HL-60/S4 treated with phorbol 12-myristate 13-acetate at 8.2 ng/mL for 4 days and 3 days (cell line): ENCODE data around the gene FAM131B.

Experiments used
- in situ Hi-C: fragments of 300-500 bp; cut with MboI; formaldehyde crosslinking; loops from 2 replicates; pipeline ENCODE4 v1.15.0; 2022; ENCODE audit warnings: low sequenced_read_pairs

The FAM131B gene

GRCh38 chr7:143383642-143383957, 21.1 kb upstream of the FAM131B start:
- in situ Hi-C loops = no loop called here

- in situ Hi-C loops = no loop called here
These were observed 20.5 kb upstream of the FAM131B start for GRCh38 chr7:143382791-143383641.

- in situ Hi-C loops = no loop called here
These were observed 19.7 kb upstream of the FAM131B start for GRCh38 chr7:143382126-143382790.

- in situ Hi-C loops = no loop called here
These were observed 19.1 kb upstream of the FAM131B start for GRCh38 chr7:143381427-143382125.

- in situ Hi-C loops = no loop called here
These were observed 18.3 kb upstream of the FAM131B start, which contains the start of gene ZYX for GRCh38 chr7:143380646-143381426. Gene ZYX, plus strand, starts transcription at chr7:143381345. Its CDS starts 227 bp downstream, at chr7:143381572.

GRCh38 chr7:143380260-143380645, 17.7 kb upstream of the FAM131B start:
- in situ Hi-C loops = no loop called here

- in situ Hi-C loops = no loop called here
These were observed 17.2 kb upstream of the FAM131B start for GRCh38 chr7:143379611-143380259.

GRCh38 chr7:143376396-143376795, 13.9 kb upstream of the FAM131B start:
- in situ Hi-C loops = no loop called here

- in situ Hi-C loops = no loop called here
These were observed 13.0 kb upstream of the FAM131B start for GRCh38 chr7:143375298-143376034.

- in situ Hi-C loops = no loop called here
These were observed 12.0 kb upstream of the FAM131B start for GRCh38 chr7:143374561-143374960.

GRCh38 chr7:143373255-143373794, 10.8 kb upstream of the FAM131B start:
- in situ Hi-C loops = no loop called here

GRCh38 chr7:143372070-143372469, 9.6 kb upstream of the FAM131B start:
- in situ Hi-C loops = no loop called here

GRCh38 chr7:143369678-143370651, 7.5 kb upstream of the FAM131B start:
- in situ Hi-C loops = no loop called here

GRCh38 chr7:143368387-143368786, 5.9 kb upstream of the FAM131B start:
- in situ Hi-C loops = no loop called here

GRCh38 chr7:143367972-143368371, 5.5 kb upstream of the FAM131B start:
- in situ Hi-C loops = no loop called here

- in situ Hi-C loops = no loop called here
These were observed 764 bp upstream of the FAM131B start for GRCh38 chr7:143363016-143363937.

- in situ Hi-C loops = no loop called here
These were observed 872 bp downstream of the FAM131B start for GRCh38 chr7:143361552-143362130.
